Effector memory CD4-positive, alpha-beta T cell (primary cell): ENCODE data around the gene TDP1.

Experiments used
- DNase-seq, 3 donors: peaks; one replicate each; pipeline ENCODE4 v3.0.0-alpha.2; 2020
- H3K27ac ChIP-seq: 2 replicates; pipeline ENCODE4 v1.7.0; 2013; ENCODE audit warnings: mild to moderate bottlenecking, low read length, moderate library complexity; ENCODE audit not compliant: insufficient read depth, poor library complexity, severe bottlenecking
- H3K27me3 ChIP-seq: replicated peaks from 2 replicates; pipeline ENCODE4 v1.7.0; 2013; ENCODE audit warnings: mild to moderate bottlenecking, low read length; ENCODE audit not compliant: insufficient read depth, control insufficient read depth, poor library complexity, severe bottlenecking
- H3K36me3 ChIP-seq: 2 replicates; pipeline ENCODE4 v1.7.0; 2013; ENCODE audit warnings: mild to moderate bottlenecking, low read length, moderate library complexity; ENCODE audit not compliant: control insufficient read depth, insufficient read depth
- H3K4me1 ChIP-seq: 2 replicates; pipeline ENCODE4 v1.7.0; 2013; ENCODE audit warnings: low read length, mild to moderate bottlenecking; ENCODE audit not compliant: control insufficient read depth, insufficient read depth, poor library complexity, severe bottlenecking
- H3K4me3 ChIP-seq: 2 replicates; pipeline ENCODE4 v1.7.0; 2013; ENCODE audit warnings: low read length, low read depth, mild to moderate bottlenecking; ENCODE audit not compliant: insufficient read depth, poor library complexity, severe bottlenecking
- H3K9me3 ChIP-seq: 2 replicates; pipeline ENCODE4 v1.7.0; 2013; ENCODE audit warnings: mild to moderate bottlenecking, low read length, moderate library complexity; ENCODE audit not compliant: control insufficient read depth

Gene TDP1

GRCh38 chr14:89936654-89937185 is 19.0 kb upstream of the TDP1 start:
- Histone ChIP-seq H3K27ac (no peak overlapping the region), H3K4me1 (no peaks in the 10 kb centered on the region), H3K27me3 (no peaks in the 10 kb centered on the region), H3K4me3 (no peak overlapping the region), H3K36me3 (no peaks in the 10 kb centered on the region), H3K9me3 (no peaks in the 10 kb centered on the region)
- no peak for DNase-seq

GRCh38 chr14:89941830-89942377 is 13.8 kb upstream of the TDP1 start:
- DNase-seq, result no peak
- no peak overlapping the region for H3K27ac ChIP-seq
- H3K36me3 ChIP-seq, result no peaks in the 10 kb centered on the region
- no peaks in the 10 kb centered on the region for H3K4me1 ChIP-seq
- no peaks in the 10 kb centered on the region for H3K27me3 ChIP-seq
- H3K9me3 ChIP-seq, result no peaks in the 10 kb centered on the region
- no peak overlapping the region for H3K4me3 ChIP-seq

GRCh38 chr14:89947344-89947743 is 8.4 kb upstream of the TDP1 start:
- DNase-seq, result no peak
- Histone ChIP-seq H3K9me3 (no peaks in the 10 kb centered on the region), H3K27ac (no peak overlapping the region), H3K4me3 (no peak overlapping the region), H3K27me3 (no peaks in the 10 kb centered on the region), H3K4me1 (no peaks in the 10 kb centered on the region), H3K36me3 (no peaks in the 10 kb centered on the region)

- Histone ChIP-seq H3K36me3 (no peaks in the 10 kb centered on the region), H3K27ac (no peak overlapping the region), H3K4me1 (peaks cover 10% of the 10 kb centered on the region), H3K9me3 (no peaks in the 10 kb centered on the region), H3K4me3 (no peak overlapping the region), H3K27me3 (no peaks in the 10 kb centered on the region)
- no peak for DNase-seq
Measured at GRCh38 chr14:89952576-89952975, 3.2 kb upstream of the TDP1 start.

GRCh38 chr14:89953602-89954001 is 2.1 kb upstream of the TDP1 start:
- Histone ChIP-seq H3K27me3 (no peaks in the 10 kb centered on the region), H3K4me3 (no peak overlapping the region), H3K9me3 (no peaks in the 10 kb centered on the region), H3K36me3 (peaks cover 5% of the 10 kb centered on the region), H3K27ac (no peak overlapping the region), H3K4me1 (peaks cover 14% of the 10 kb centered on the region)
- no peak for DNase-seq

GRCh38 chr14:89954070-89955021 is 1.4 kb upstream of the TDP1 start, which contains the start of gene EFCAB11:
EFCAB11 (minus strand) TSS chr14:89954730; CDS start chr14:89954660, 70 bp downstream.
- H3K36me3 ChIP-seq, result peaks cover 5% of the 10 kb centered on the region
- DNase-seq, result peak; percentile 90 to 94 (median 93)
- H3K27me3 ChIP-seq, result no peaks in the 10 kb centered on the region
- peak within 1 kb of the TSS; percentile 96 for H3K27ac ChIP-seq
- H3K9me3 ChIP-seq, result no peaks in the 10 kb centered on the region
- peak within 1 kb of the TSS; percentile 84 for H3K4me3 ChIP-seq
- peaks cover 19% of the 10 kb centered on the region for H3K4me1 ChIP-seq

GRCh38 chr14:89955022-89955744 is 544 bp upstream of the TDP1 start:
- peaks cover 26% of the 10 kb centered on the region for H3K4me1 ChIP-seq
- DNase-seq, result no peak
- H3K4me3 ChIP-seq, result peak overlapping the region; percentile 84
- H3K27ac ChIP-seq, result peak overlapping the region; percentile 96
- H3K36me3 ChIP-seq, result peaks cover 5% of the 10 kb centered on the region
- no peaks in the 10 kb centered on the region for H3K9me3 ChIP-seq
- no peaks in the 10 kb centered on the region for H3K27me3 ChIP-seq

- no peaks in the 10 kb centered on the region for H3K9me3 ChIP-seq
- peak overlapping the region; percentile 84 for H3K4me3 ChIP-seq
- peak overlapping the region; percentile 96 for H3K27ac ChIP-seq
- no peak for DNase-seq
- H3K36me3 ChIP-seq, result peaks cover 5% of the 10 kb centered on the region
- H3K27me3 ChIP-seq, result no peaks in the 10 kb centered on the region
- peaks cover 33% of the 10 kb centered on the region for H3K4me1 ChIP-seq
Measured at GRCh38 chr14:89956661-89957009, 908 bp downstream of the TDP1 start.

- no peak for DNase-seq
- H3K27ac ChIP-seq, result peak overlapping the region; percentile 96
- peaks cover 5% of the 10 kb centered on the region for H3K36me3 ChIP-seq
- H3K9me3 ChIP-seq, result no peaks in the 10 kb centered on the region
- no peaks in the 10 kb centered on the region for H3K27me3 ChIP-seq
- H3K4me1 ChIP-seq, result peaks cover 33% of the 10 kb centered on the region
- H3K4me3 ChIP-seq, result no peak overlapping the region
Measured at GRCh38 chr14:89957376-89957775, 1.6 kb downstream of the TDP1 start.
